TTC549 (cell line): ENCODE measurements around the gene PHAX.
"Not testable (repeated sequence)": the region's sequence is repeated elsewhere in the genome, so short reads cannot be mapped to it uniquely, and the experiment has no call there.

Experiments used
- FAIRE-seq: peaks from 2 replicates; lab custom pipeline; 2012; peaks lifted over from hg19 to GRCh38; lab: Jason Lieb, UNC

Gene PHAX

GRCh38 chr5:126658561-126658960 is 57.8 kb downstream of the PHAX start:
- FAIRE-seq = no peak

GRCh38 chr5:126659805-126660482 is 59.2 kb downstream of the PHAX start:
- no peak for FAIRE-seq

GRCh38 chr5:126664586-126664985 is 63.8 kb downstream of the PHAX start:
- no peak for FAIRE-seq

- FAIRE-seq = not testable (repeated sequence)
Observed at GRCh38 chr5:126670109-126670508, 69.4 kb downstream of the PHAX start.

- not testable (repeated sequence) for FAIRE-seq
Observed at GRCh38 chr5:126671681-126672080, 70.9 kb downstream of the PHAX start.

- FAIRE-seq = no peak
Observed at GRCh38 chr5:126673477-126673876, 72.7 kb downstream of the PHAX start.

GRCh38 chr5:126674145-126674544 is 73.4 kb downstream of the PHAX start:
- no peak for FAIRE-seq

GRCh38 chr5:126675338-126675737 is 74.6 kb downstream of the PHAX start:
- no peak for FAIRE-seq

GRCh38 chr5:126676195-126676624 is 75.5 kb downstream of the PHAX start:
- no peak for FAIRE-seq
